BJ (cell line): ENCODE results near the gene ESRRB. TPM values are rescaled to one million over a fixed set of nuclear protein-coding genes. Genes with fewer than 3 reads are reported as not detected.
"Not testable (repeated sequence)": the region's sequence is repeated elsewhere in the genome, so short reads cannot be mapped to it uniquely, and the experiment has no call there.

ENCODE experiments used
- CTCF ChIA-PET: fragments of 350-600 bp; formaldehyde crosslinking; extraction: SDS; loops from one replicate; lab custom pipeline; 2021; ENCODE audit warnings: antibody characterized with exemption, inconsistent platforms; lab: Yijun Ruan, JAX
- POLR2A ChIA-PET: fragments of 300-600 bp; sonication (Branson Sonifier 250); formaldehyde crosslinking; extraction: SDS; loops from one replicate; lab custom pipeline; 2021; ENCODE audit warnings: antibody characterized with exemption; lab: Charles Lee
- DNase-seq: peaks from one replicate; pipeline ENCODE4 v3.0.0-alpha.2; 2011; ENCODE audit warnings: low read depth
- H3K27me3 ChIP-seq: 2 replicates; pipeline ENCODE4 v1.6.0; 2011; ENCODE audit warnings: low read length; ENCODE audit not compliant: control insufficient read depth, insufficient read depth
- H3K36me3 ChIP-seq: 2 replicates; pipeline ENCODE4 v1.5.1; 2011; ENCODE audit warnings: low read length; ENCODE audit not compliant: control insufficient read depth, insufficient read depth
- H3K4me3 ChIP-seq: 2 replicates; pipeline ENCODE4 v1.5.1; 2011; ENCODE audit warnings: low read depth, mild to moderate bottlenecking, control low read depth, low read length
- CTCF ChIP-seq: IDR thresholded peaks from 2 replicates; pipeline ENCODE4 v1.5.1; 2011; ENCODE audit warnings: low read depth, mild to moderate bottlenecking, control low read depth, inconsistent platforms, low read length, moderate library complexity; ENCODE audit not compliant: insufficient read depth
- polyA plus RNA-seq: library from polyadenylated mRNA; depleted of rRNA; stranded (reverse); fragments of >200 nt; gene quantifications from 2 replicates; pipeline ENCODE4 v1.2.3, GENCODE V29; 2011

The ESRRB gene
- polyA plus RNA-seq, 1 experiment, result not detected

GRCh38 chr14:76516884-76517283 is 140.9 kb downstream of the ESRRB start:
- POLR2A ChIA-PET, result no interaction called here
- H3K36me3 ChIP-seq, result no peaks in the 10 kb centered on the region
- CTCF ChIA-PET, result no interaction called here
- DNase-seq, result no peak
- H3K27me3 ChIP-seq, result peaks cover 2% of the 10 kb centered on the region; the same call in 1 of the 2 replicates
- TF ChIP-seq CTCF, result no peak
- no peak overlapping the region for H3K4me3 ChIP-seq

DNA sequence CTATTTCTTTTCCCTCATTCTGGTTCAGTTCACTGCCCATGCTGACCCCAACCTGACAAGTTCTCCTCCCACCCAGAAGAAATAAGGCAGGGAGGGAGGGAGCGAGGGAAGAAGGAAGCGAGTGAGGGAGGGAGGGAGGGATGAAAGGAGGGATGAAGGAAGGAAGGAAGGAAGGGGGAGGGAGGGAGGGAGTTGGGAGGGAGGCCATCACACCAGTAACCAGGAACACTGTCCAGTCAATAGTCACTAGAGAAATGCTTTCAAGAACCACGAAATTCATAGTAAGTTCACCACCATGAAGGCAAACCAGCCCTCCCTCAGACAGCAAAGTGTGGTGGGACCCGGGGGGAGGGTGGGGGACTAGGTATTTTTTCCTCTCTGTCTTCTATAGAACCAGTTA is 142.4 kb downstream of the ESRRB start:
- CTCF ChIA-PET, result no interaction called here

DNA sequence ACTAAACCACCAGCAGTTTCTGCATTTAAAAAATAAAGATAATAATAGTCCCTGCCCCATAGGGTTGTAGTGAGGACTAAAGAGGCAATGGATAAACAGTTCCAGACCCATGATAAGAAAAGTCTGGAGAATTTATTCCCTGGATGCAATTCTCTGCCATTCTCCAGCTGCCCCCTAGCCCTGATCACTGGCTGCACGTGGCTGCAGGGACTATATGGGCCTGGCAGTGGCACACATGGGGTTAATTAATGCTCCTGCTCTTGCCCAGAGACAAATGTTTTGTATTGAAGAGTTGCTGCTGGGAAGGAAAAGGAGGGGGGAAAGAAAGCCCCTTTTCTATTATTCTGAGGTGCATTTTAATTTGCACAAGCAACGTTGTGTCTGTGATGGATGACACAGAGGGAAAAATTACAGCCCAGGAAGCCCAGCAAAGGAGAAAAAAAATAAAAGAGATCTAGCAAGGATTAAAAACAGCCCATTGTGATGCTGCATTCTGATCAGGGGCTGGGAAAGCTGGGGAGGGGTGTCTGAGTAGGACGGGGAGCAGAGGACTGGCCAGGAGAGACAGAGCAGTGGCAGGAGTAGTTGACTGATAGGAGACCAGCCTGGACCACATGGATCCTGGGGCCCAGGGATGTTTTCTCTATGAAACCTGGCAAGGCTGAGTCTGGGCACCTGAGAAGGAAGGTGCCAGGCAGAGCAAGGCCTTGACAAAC is 149.3 kb downstream of the ESRRB start:
- CTCF ChIA-PET, result no interaction called here
- Histone ChIP-seq H3K27me3 (no peaks in the 10 kb centered on the region; the same call in 1 of the 2 replicates), H3K36me3 (no peaks in the 10 kb centered on the region), H3K4me3 (no peak overlapping the region)
- no peak for DNase-seq
- TF ChIP-seq CTCF, result no peak
- POLR2A ChIA-PET, result no interaction called here

More for the DNA sequence above, 142.4 kb downstream of the ESRRB start:
- H3K36me3 ChIP-seq, result no peaks in the 10 kb centered on the region
- no peak for DNase-seq
- TF ChIP-seq CTCF, result no peak
- POLR2A ChIA-PET, result no interaction called here
- H3K27me3 ChIP-seq, result peaks cover 2% of the 10 kb centered on the region; the same call in 1 of the 2 replicates
- no peak overlapping the region for H3K4me3 ChIP-seq

- no peak overlapping the region for H3K4me3 ChIP-seq
- H3K27me3 ChIP-seq, result no peaks in the 10 kb centered on the region; the same call in 1 of the 2 replicates
- ChIA-PET POLR2A (no interaction called here), CTCF (interaction anchor here (1.5 kb wide), 1 partner anchor 74 kb away, joined by 3 read pairs; no protein-coding TSS in a partner anchor)
- H3K36me3 ChIP-seq, result no peaks in the 10 kb centered on the region
- TF ChIP-seq CTCF, result no peak
- no peak for DNase-seq
Measured at GRCh38 chr14:76531085-76531484, 155.1 kb downstream of the ESRRB start.

- Histone ChIP-seq H3K27me3 (no peaks in the 10 kb centered on the region; the same call in 1 of the 2 replicates), H3K4me3 (no peak overlapping the region), H3K36me3 (no peaks in the 10 kb centered on the region)
- DNase-seq, result no peak
- ChIA-PET POLR2A (no interaction called here), CTCF (interaction anchor here (1.5 kb wide), 1 partner anchor 75 kb away, joined by 3 read pairs; no protein-coding TSS in a partner anchor)
- no peak for TF ChIP-seq CTCF
Measured at GRCh38 chr14:76531821-76532318, 155.9 kb downstream of the ESRRB start.

DNA sequence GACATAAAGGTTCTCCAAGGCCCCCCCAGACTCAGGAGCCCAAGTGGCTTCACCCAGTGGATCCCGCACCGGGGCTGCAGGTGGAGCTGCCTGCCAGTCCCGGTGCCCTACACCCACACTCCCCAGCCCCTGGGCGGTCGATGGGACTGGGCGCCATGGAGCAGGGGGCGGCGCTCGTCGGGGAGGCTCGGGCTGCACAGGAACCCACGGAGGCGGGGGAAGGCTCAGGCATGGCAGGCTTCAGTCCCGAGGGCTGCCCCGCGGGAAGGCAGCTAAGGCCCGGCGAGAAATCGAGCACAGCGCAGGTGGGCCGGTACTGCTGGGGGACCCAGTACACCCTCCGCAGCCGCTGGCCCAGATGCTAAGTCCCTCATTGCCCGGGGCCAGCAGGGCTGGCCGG is 160.7 kb downstream of the ESRRB start:
- H3K36me3 ChIP-seq, POLR2A ChIA-PET, CTCF ChIA-PET: not testable (repeated sequence)

More for the DNA sequence above, 160.7 kb downstream of the ESRRB start:
- not testable (repeated sequence) for H3K4me3 ChIP-seq, H3K27me3 ChIP-seq, DNase-seq
